HepG2 (cell line): ENCODE measurements around the gene DTYMK. TPM values are rescaled to one million over a fixed set of nuclear protein-coding genes. Genes with fewer than 3 reads are reported as not detected.

Experiments used
- BHLHE40 ChIP-seq: IDR thresholded peaks from 2 replicates; pipeline ENCODE4 v1.6.1; 2011; ENCODE audit warnings: low read length, improper control_type of control experiment
- FOXM1 ChIP-seq: sonication (generic); formaldehyde crosslinking; IDR thresholded peaks from 2 replicates; pipeline ENCODE4 v1.5.0; 2020; ENCODE audit warnings: missing genetic modification reagents
- GMEB2 ChIP-seq: IDR thresholded peaks from 2 replicates; pipeline ENCODE4 v1.6.1; 2016; ENCODE audit warnings: missing biosample characterization, missing genetic modification reagents, low read depth
- HNF1A ChIP-seq, 2 experiments: sonication (generic) in 1 of 2; formaldehyde crosslinking in 1 of 2; IDR thresholded peaks; 2 replicates each; pipeline versions ENCODE4 v1.4.0 to v1.6.1; 2016 to 2020; ENCODE audit warnings: borderline replicate concordance in 1 of 2, low read depth in 1 of 2, mild to moderate bottlenecking in 1 of 2, missing genetic modification reagents in 1 of 2
- MED13 ChIP-seq: sonication (generic); formaldehyde crosslinking; IDR thresholded peaks from 2 replicates; pipeline ENCODE4 v1.5.0; 2020; ENCODE audit warnings: missing genetic modification reagents
- MTF1 ChIP-seq: sonication (generic); formaldehyde crosslinking; IDR thresholded peaks from 2 replicates; pipeline ENCODE4 v1.5.0; 2020; ENCODE audit warnings: missing genetic modification reagents
- NONO ChIP-seq, 2 experiments: fragments of 450-650 bp in 1 of 2; sonication (generic) in 1 of 2; formaldehyde crosslinking in 1 of 2; IDR thresholded peaks in 1 of 2; conservative IDR thresholded peaks in 1 of 2; 2 replicates each; pipeline versions ENCODE4 v1.6.1 to v1.8.0; 2017 to 2022; ENCODE audit warnings: mild to moderate bottlenecking in 1 of 2, missing genetic modification reagents in 1 of 2, moderate library complexity in 1 of 2
- NR2F1 ChIP-seq, 2 experiments: fragments of 450-650 bp in 1 of 2; formaldehyde crosslinking in 1 of 2; IDR thresholded peaks; 2 replicates each; pipeline versions ENCODE4 v1.5.0 to v1.6.1; 2016 to 2020; ENCODE audit warnings: mild to moderate bottlenecking in 1 of 2, missing compliant biosample characterization in 1 of 2, missing genetic modification reagents in 1 of 2, moderate library complexity in 1 of 2
- RCOR2 ChIP-seq: IDR thresholded peaks from 2 replicates; pipeline ENCODE4 v1.6.1; 2016; ENCODE audit warnings: missing biosample characterization, missing genetic modification reagents
- SCMH1 ChIP-seq: sonication (generic); formaldehyde crosslinking; IDR thresholded peaks from 2 replicates; pipeline ENCODE4 v1.9.0; 2021; ENCODE audit warnings: missing genetic modification reagents, mild to moderate bottlenecking, borderline replicate concordance
- TRAFD1 ChIP-seq: sonication (generic); formaldehyde crosslinking; IDR thresholded peaks from 2 replicates; pipeline ENCODE4 v1.5.1; 2020; ENCODE audit warnings: missing genetic modification reagents, mild to moderate bottlenecking, borderline replicate concordance
- ZKSCAN8 ChIP-seq: IDR thresholded peaks from 2 replicates; pipeline ENCODE4 v1.6.1; 2016; ENCODE audit warnings: borderline replicate concordance, missing genetic modification reagents, missing compliant biosample characterization
- ZNF121 ChIP-seq: sonication (generic); formaldehyde crosslinking; IDR thresholded peaks from 2 replicates; pipeline ENCODE4 v1.5.0; 2020; ENCODE audit warnings: mild to moderate bottlenecking, missing genetic modification reagents
- ZNF143 ChIP-seq: sonication (generic); formaldehyde crosslinking; IDR thresholded peaks from 2 replicates; pipeline ENCODE4 v1.4.0; 2020; ENCODE audit warnings: missing genetic modification reagents
- ZNF329 ChIP-seq: sonication (generic); formaldehyde crosslinking; IDR thresholded peaks from 2 replicates; pipeline ENCODE4 v1.9.0; 2021; ENCODE audit warnings: low read depth, mild to moderate bottlenecking, missing genetic modification reagents
- ZNF33B ChIP-seq: sonication (generic); formaldehyde crosslinking; IDR thresholded peaks from 2 replicates; pipeline ENCODE4 v1.5.1; 2020; ENCODE audit warnings: mild to moderate bottlenecking, missing genetic modification reagents
- ZNF501 ChIP-seq: sonication (generic); formaldehyde crosslinking; IDR thresholded peaks from 2 replicates; pipeline ENCODE4 v1.5.1; 2020; ENCODE audit warnings: mild to moderate bottlenecking, moderate library complexity, missing genetic modification reagents
- ZNF660 ChIP-seq: sonication (generic); formaldehyde crosslinking; IDR thresholded peaks from 2 replicates; pipeline ENCODE4 v1.5.1; 2020; ENCODE audit warnings: mild to moderate bottlenecking, low read depth, missing genetic modification reagents, borderline replicate concordance
- ZNF839 ChIP-seq: sonication (generic); formaldehyde crosslinking; IDR thresholded peaks from 2 replicates; pipeline ENCODE4 v1.4.0; 2020; ENCODE audit warnings: missing genetic modification reagents, mild to moderate bottlenecking, borderline replicate concordance
- ZNF878 ChIP-seq: sonication (generic); formaldehyde crosslinking; IDR thresholded peaks from 2 replicates; pipeline ENCODE4 v1.8.1; 2023; ENCODE audit warnings: mild to moderate bottlenecking, missing genetic modification reagents, moderate library complexity
- ZSCAN25 ChIP-seq: sonication (generic); formaldehyde crosslinking; IDR thresholded peaks from 2 replicates; pipeline ENCODE4 v1.8.0; 2022; ENCODE audit warnings: mild to moderate bottlenecking, missing genetic modification reagents
- ZSCAN30 ChIP-seq: sonication (generic); formaldehyde crosslinking; IDR thresholded peaks from 2 replicates; pipeline ENCODE4 v1.5.0; 2020; ENCODE audit warnings: mild to moderate bottlenecking, missing genetic modification reagents
- ZZZ3 ChIP-seq: sonication (generic); formaldehyde crosslinking; IDR thresholded peaks from 2 replicates; pipeline ENCODE4 v1.4.0; 2020; ENCODE audit warnings: missing genetic modification reagents, mild to moderate bottlenecking, borderline replicate concordance
- polyA plus RNA-seq, 8 experiments: library from polyadenylated mRNA; depleted of rRNA in 3 of 8; stranded (reverse) in 7 of 8; unstranded in 1 of 8; fragments of >200 nt; fragmentation: Illumina TruSeq in 4 of 8; extraction: Trizol in 4 of 8; gene quantifications; 2 replicates each; pipeline versions ENCODE4 v1.2.1 to v1.2.3, GENCODE V29; 2011 to 2016; ENCODE audit warnings: low read depth in 4 of 8, missing spikeins in 1 of 8, mixed read lengths in 1 of 8; ENCODE audit not compliant: insufficient read depth in 1 of 8
- total RNA-seq, 5 experiments: library from RNA; depleted of rRNA; stranded (reverse); fragments of >200 nt; fragmentation: Illumina TruSeq; extraction: Trizol; gene quantifications; 2 replicates each; pipeline ENCODE4 v1.2.3, GENCODE V29; 2016; ENCODE audit warnings: low read depth in 1 of 5

Gene DTYMK
- total and polyA plus RNA-seq, 2 of the 13 experiments (the other 11 are each of a cell fraction or from before 2014, with no cell fraction given), result 57.5 to 134 TPM

GRCh38 chr2:241659150-241659739, 27.4 kb downstream of the DTYMK start (continued):
- no peak for TF ChIP-seq SCMH1 (CRISPR knock-in tag)
- no peak for TF ChIP-seq ZNF121 (CRISPR knock-in tag)
- no peak for TF ChIP-seq HNF1A (IDR thresholded peaks at IDR 0.05; ENCODE audit: low read depth)
- no peak for TF ChIP-seq HNF1A (CRISPR knock-in tag; IDR thresholded peaks at IDR 0.05; ENCODE audit: borderline replicate concordance)
- no peak for TF ChIP-seq ZSCAN30 (CRISPR knock-in tag)
- no peak for TF ChIP-seq ZNF143 (CRISPR knock-in tag)
- 0 out of 2 replicates have a peak, but pooled peaks have one; percentile 45 for TF ChIP-seq ZSCAN25 (CRISPR knock-in tag)
- no peak for TF ChIP-seq ZNF878 (CRISPR knock-in tag)
- TF ChIP-seq BHLHE40, result no peak
- TF ChIP-seq ZNF329 (CRISPR knock-in tag), result no peak
- TF ChIP-seq FOXM1 (CRISPR knock-in tag), result no peak
- 0 out of 2 replicates have a peak, but pooled peaks have one; percentile 32 for TF ChIP-seq RCOR2 (CRISPR knock-in tag)
- no peak for TF ChIP-seq ZNF839
- no peak for TF ChIP-seq NONO (IDR thresholded peaks at IDR 0.05)
- peak; percentile 54; the same call in 1 of the 2 replicates for TF ChIP-seq NONO (CRISPR knock-in tag; conservative IDR thresholded peaks at IDR 0.05)
- TF ChIP-seq NR2F1 (CRISPR knock-in tag; IDR thresholded peaks at IDR 0.05), result no peak
- 0 out of 2 replicates have a peak, but pooled peaks have one; percentile 65 for TF ChIP-seq TRAFD1
- TF ChIP-seq ZNF501 (CRISPR knock-in tag), result peak; percentile 61
- TF ChIP-seq ZZZ3 (CRISPR knock-in tag), result no peak
- TF ChIP-seq ZNF33B (CRISPR knock-in tag), result no peak
- TF ChIP-seq ZNF660 (CRISPR knock-in tag), result no peak
- no peak for TF ChIP-seq MTF1 (CRISPR knock-in tag)
- 0 out of 2 replicates have a peak, but pooled peaks have one; percentile 36 for TF ChIP-seq ZKSCAN8 (CRISPR knock-in tag)
- TF ChIP-seq GMEB2 (CRISPR knock-in tag), result no peak
- no peak for TF ChIP-seq MED13
